H1 (cell line): ENCODE results near the gene OR6N2. TPM values are rescaled to one million over a fixed set of nuclear protein-coding genes. Genes with fewer than 3 reads are reported as not detected.

ENCODE experiments used
- CTCF ChIA-PET: fragments of 300-600 bp; sonication (Branson Sonifier 250); formaldehyde crosslinking; loops from one replicate; lab custom pipeline; 2021; ENCODE audit not compliant: partially characterized antibody; lab: Charles Lee
- POLR2A ChIA-PET: fragments of 300-600 bp; sonication (Branson Sonifier 250); formaldehyde crosslinking; loops from one replicate; lab custom pipeline; 2021; ENCODE audit warnings: inconsistent platforms; ENCODE audit not compliant: partially characterized antibody; lab: Charles Lee
- DNase-seq, 2 experiments: peaks; one replicate each; pipeline versions ENCODE4 v3.0.0 to v3.0.0-alpha.2; 2010 to 2022; ENCODE audit warnings: low spot score in 2 of 2, low read depth in 1 of 2, mixed read lengths in 1 of 2
- FAIRE-seq: peaks from 2 replicates; lab custom pipeline; 2011; peaks lifted over from hg19 to GRCh38; lab: Jason Lieb, UNC
- H2AFZ ChIP-seq: 2 replicates; pipeline ENCODE4 v1.8.1; 2012; ENCODE audit warnings: low read length, inconsistent platforms
- H2AK5ac ChIP-seq: 2 replicates; pipeline ENCODE4 v1.6.1; 2013; ENCODE audit warnings: low read depth, low read length
- H2BK120ac ChIP-seq: replicated peaks from 2 replicates; pipeline ENCODE3; 2013; ENCODE audit warnings: low read depth, low read length, inconsistent platforms
- H2BK12ac ChIP-seq: 2 replicates; pipeline ENCODE4 v1.6.1; 2013; ENCODE audit warnings: low read depth, low read length
- H2BK15ac ChIP-seq: 2 replicates; pipeline ENCODE4 v1.6.1; 2013; ENCODE audit warnings: low read length
- H2BK20ac ChIP-seq: 2 replicates; pipeline ENCODE4 v1.6.1; 2013; ENCODE audit warnings: low read length
- H2BK5ac ChIP-seq: 2 replicates; pipeline ENCODE4 v1.6.1; 2013; ENCODE audit warnings: low read depth, low read length
- H3K14ac ChIP-seq: 2 replicates; pipeline ENCODE4 v1.6.1; 2013; ENCODE audit warnings: inconsistent platforms; ENCODE audit not compliant: insufficient read length
- H3K18ac ChIP-seq: 2 replicates; pipeline ENCODE4 v1.6.1; 2013; ENCODE audit warnings: low read length; ENCODE audit errors: extremely low read depth
- H3K23ac ChIP-seq: 2 replicates; pipeline ENCODE4 v1.6.1; 2013; ENCODE audit warnings: inconsistent platforms; ENCODE audit not compliant: insufficient read length
- H3K23me2 ChIP-seq: 2 replicates; pipeline ENCODE4 v1.6.1; 2013; ENCODE audit warnings: low read depth, low read length
- H3K27ac ChIP-seq: 2 replicates; pipeline ENCODE4 v1.6.1; 2011; ENCODE audit warnings: low read depth, low read length, inconsistent platforms
- H3K27me3 ChIP-seq, 4 experiments: replicated peaks in 1 of 4; 1 replicate in 1 of 4; 2 replicates in 3 of 4; pipeline versions ENCODE4 v1.6.1 to v1.8.1; 2011 to 2013; ENCODE audit warnings: low read length in 3 of 4, mild to moderate bottlenecking in 3 of 4, inconsistent platforms in 2 of 4, mixed read lengths in 2 of 4, moderate library complexity in 1 of 4; ENCODE audit not compliant: control insufficient read depth in 3 of 4, insufficient read depth in 3 of 4; ENCODE audit errors: extremely low read depth in 1 of 4
- H3K36me3 ChIP-seq, 4 experiments: 2 replicates each; pipeline versions ENCODE4 v1.6.1 to v1.8.1; 2011 to 2013; ENCODE audit warnings: mild to moderate bottlenecking in 4 of 4, low read length in 3 of 4, moderate library complexity in 2 of 4, control low read depth in 1 of 4, inconsistent platforms in 1 of 4; ENCODE audit not compliant: insufficient read depth in 4 of 4, control insufficient read depth in 2 of 4
- H3K4ac ChIP-seq: replicated peaks from 2 replicates; pipeline ENCODE3; 2013; ENCODE audit warnings: low read length, low read depth, mixed read lengths, inconsistent platforms; ENCODE audit not compliant: insufficient read length
- H3K4me1 ChIP-seq, 4 experiments: replicated peaks in 1 of 4; 1 replicate in 1 of 4; 2 replicates in 3 of 4; pipeline versions ENCODE4 v1.6.1 to v1.8.1; 2011 to 2013; ENCODE audit warnings: low read length in 3 of 4, inconsistent platforms in 2 of 4, mixed read lengths in 1 of 4; ENCODE audit not compliant: insufficient read depth in 4 of 4, control insufficient read depth in 3 of 4
- H3K4me2 ChIP-seq, 2 experiments: 2 replicates each; pipeline versions ENCODE4 v1.6.1 to v1.8.1; 2011 to 2013; ENCODE audit warnings: low read depth in 2 of 2, low read length in 2 of 2, control low read depth in 1 of 2, inconsistent platforms in 1 of 2, mild to moderate bottlenecking in 1 of 2; ENCODE audit not compliant: insufficient read depth in 1 of 2
- H3K4me3 ChIP-seq, 4 experiments: fragments of 200-600, 300-600 bp in 1 of 4; sonication (generic), shearing (Covaris generic), sonication (Bioruptor Twin) in 1 of 4; 2 replicates each; pipeline versions ENCODE4 v1.5.1 to v1.8.1; 2011 to 2016; ENCODE audit warnings: low read length in 4 of 4, low read depth in 3 of 4, control low read depth in 2 of 4, inconsistent platforms in 2 of 4, mild to moderate bottlenecking in 2 of 4, mixed read lengths in 1 of 4, moderate library complexity in 1 of 4; ENCODE audit not compliant: insufficient read depth in 2 of 4; ENCODE audit errors: extremely low read depth in 1 of 4
- H3K56ac ChIP-seq: replicated peaks from 2 replicates; pipeline ENCODE3; 2013; ENCODE audit warnings: low read depth, mild to moderate bottlenecking, mixed read lengths, low read length, inconsistent platforms; ENCODE audit not compliant: insufficient read length
- H3K79me1 ChIP-seq: 2 replicates; pipeline ENCODE4 v1.6.1; 2013; ENCODE audit warnings: low read depth, low read length, control low read depth
- H3K79me2 ChIP-seq, 2 experiments: 2 replicates each; pipeline versions ENCODE4 v1.6.1 to v1.8.1; 2012 to 2013; ENCODE audit warnings: low read length in 2 of 2, mild to moderate bottlenecking in 2 of 2, inconsistent platforms in 1 of 2; ENCODE audit not compliant: insufficient read depth in 2 of 2, control insufficient read depth in 1 of 2
- H3K9ac ChIP-seq, 4 experiments: replicated peaks in 1 of 4; 1 replicate in 1 of 4; 2 replicates in 3 of 4; pipeline versions ENCODE4 v1.6.1 to v1.8.1; 2011 to 2013; ENCODE audit warnings: low read depth in 3 of 4, low read length in 3 of 4, control low read depth in 2 of 4, mild to moderate bottlenecking in 2 of 4, moderate library complexity in 2 of 4, inconsistent platforms in 1 of 4; ENCODE audit errors: extremely low read depth in 1 of 4
- H3K9me3 ChIP-seq, 2 experiments: 2 replicates each; pipeline versions ENCODE4 v1.6.1 to v1.8.1; 2012 to 2013; ENCODE audit warnings: mild to moderate bottlenecking in 2 of 2, moderate library complexity in 2 of 2, control low read depth in 1 of 2, inconsistent platforms in 1 of 2, low read depth in 1 of 2, low read length in 1 of 2, mixed read lengths in 1 of 2; ENCODE audit not compliant: insufficient read depth in 2 of 2
- H4K20me1 ChIP-seq, 2 experiments: replicated peaks in 1 of 2; 2 replicates each; pipeline versions ENCODE3 to v1.8.1; 2011 to 2013; ENCODE audit warnings: inconsistent platforms in 2 of 2, low read length in 2 of 2, mild to moderate bottlenecking in 1 of 2; ENCODE audit not compliant: insufficient read depth in 2 of 2, control insufficient read depth in 1 of 2
- H4K5ac ChIP-seq: 2 replicates; pipeline ENCODE4 v1.6.1; 2013; ENCODE audit warnings: low read length, low read depth, mixed read lengths, inconsistent platforms; ENCODE audit not compliant: insufficient read length
- H4K8ac ChIP-seq: 2 replicates; pipeline ENCODE4 v1.8.0; 2013; ENCODE audit warnings: mild to moderate bottlenecking, moderate library complexity, low read length, inconsistent platforms; ENCODE audit not compliant: insufficient read depth; ENCODE audit errors: extremely low read depth
- H4K91ac ChIP-seq: replicated peaks from 2 replicates; pipeline ENCODE3; 2013; ENCODE audit warnings: low read length, mixed read lengths, inconsistent platforms; ENCODE audit not compliant: insufficient read length
- CREB1 ChIP-seq: IDR thresholded peaks from 2 replicates; pipeline ENCODE4 v1.6.1; 2012; ENCODE audit warnings: inconsistent platforms
- KDM1A ChIP-seq: fragments of 200-600, 300-600 bp; sonication (generic); IDR thresholded peaks from 2 replicates; pipeline ENCODE4 v1.7.1; 2016; ENCODE audit warnings: mild to moderate bottlenecking, low read length, borderline replicate concordance
- YY1 ChIP-seq: IDR thresholded peaks from 2 replicates; pipeline ENCODE4 v1.6.1; 2011; ENCODE audit warnings: low read depth, mild to moderate bottlenecking, low read length
- WGBS, 2 experiments: shearing (Covaris generic) in 1 of 2; methylation state at CpG; one replicate each; pipeline versions ENCODE4 v1.1.6 to v1.1.7; 2013 to 2015; ENCODE audit warnings: low lambda C conversion rate in 2 of 2, mixed read lengths in 2 of 2, inconsistent platforms in 1 of 2, low coverage in 1 of 2, missing lambda C conversion rate in 1 of 2; ENCODE audit not compliant: insufficient replicate concordance in 2 of 2, insufficient coverage in 1 of 2, insufficient read length in 1 of 2; ENCODE audit errors: extremely low coverage in 1 of 2, missing lambda C conversion rate in 1 of 2; 5-methylcytosine and 5-hydroxymethylcytosine counted together
- polyA plus RNA-seq, 7 experiments: library from polyadenylated mRNA; depleted of rRNA in 3 of 7; stranded (reverse) in 5 of 7; unstranded in 2 of 7; fragments of >200 nt in 5 of 7; fragments of 200-250 nt in 2 of 7; gene quantifications; 1 replicate in 5 of 7; 2 replicates in 1 of 7; 4 replicates in 1 of 7; pipeline versions ENCODE4 v1.2.1 to v1.2.3, GENCODE V29; 2011 to 2013; ENCODE audit warnings: missing spikeins in 2 of 7, mixed read lengths in 2 of 7
- total RNA-seq: library from RNA; stranded (reverse); fragmentation: NEBNext Ultra II Directional; extraction: Animal tissue kit (Norgen Biotek cat#: 25700); gene quantifications from 2 replicates; pipeline ENCODE4 v1.2.1, GENCODE V29; 2021

Gene OR6N2
- total and polyA plus RNA-seq, 2 of the 8 experiments (the other 6 are each of a cell fraction or from before 2014, with no cell fraction given) = not detected

- Histone ChIP-seq H3K4me3 (no peak within 1 kb of the TSS), H4K20me1 (no peaks in the 10 kb centered on the region), H3K4me2 (no peak within 1 kb of the TSS), H2BK120ac (no peak within 1 kb of the TSS), H3K79me2 (no peaks in the 10 kb centered on the region), H3K79me1 (no peaks in the 10 kb centered on the region), H2BK5ac (no peak within 1 kb of the TSS), H3K27me3 (no peaks in the 10 kb centered on the region), H2AK5ac (no peak within 1 kb of the TSS), H4K5ac (no peak within 1 kb of the TSS), H2AFZ (no peak within 1 kb of the TSS), H3K9ac (no peak within 1 kb of the TSS), H2BK15ac (no peak within 1 kb of the TSS), H3K27ac (no peak within 1 kb of the TSS), H3K9me3 (no peaks in the 10 kb centered on the region), H3K36me3 (no peaks in the 10 kb centered on the region), H4K8ac (no peak within 1 kb of the TSS), H3K23me2 (no peaks in the 10 kb centered on the region), H3K4me1 (no peaks in the 10 kb centered on the region), H3K14ac (no peak within 1 kb of the TSS), H2BK12ac (no peak within 1 kb of the TSS), H3K23ac (no peak within 1 kb of the TSS), H3K4ac (no peak within 1 kb of the TSS), H2BK20ac (no peak within 1 kb of the TSS), H4K91ac (no peak within 1 kb of the TSS), H3K56ac (no peak within 1 kb of the TSS), H3K18ac (no peak within 1 kb of the TSS)
- ChIA-PET CTCF (no interaction called here), POLR2A (no interaction called here)
- 100% methylated on average over 2 of the region's 2 CpGs; no CpG with 5 or more reads in 1 of the 2 experiments for WGBS, 2 experiments
- no peak for FAIRE-seq
- DNase-seq = no peak
- TF ChIP-seq KDM1A = no peak
- no peak for TF ChIP-seq CREB1
- TF ChIP-seq YY1 = no peak
These were observed 26.6 kb downstream of the OR6N2 start, which contains the start of gene OR6K6 for GRCh38 chr1:158754420-158754819. Gene OR6K6, plus strand, starts transcription at chr1:158754720. Its CDS starts 168 bp downstream, at chr1:158754888.
